ENCODE results near the gene MTRR.

GRCh38 chr5:7866196-7866595 is 2.8 kb upstream of the MTRR start:
- TF ChIP-seq CTCF (conservative IDR thresholded peaks at IDR 0.05; ENCODE audit: low read length) (no peak), EZH2phosphoT487 (IDR thresholded peaks at IDR 0.05; ENCODE audit: borderline replicate concordance, low read depth, low read length) (no peak)
